Prostate gland (tissue), 2 donors: ENCODE measurements around the gene PGBD5.

Source experiments
- POLR2A ChIP-seq: fragments of 450-650 bp; IDR thresholded peaks from one replicate; pipeline ENCODE4 v1.6.1; 2016; ENCODE audit warnings: antibody characterized with exemption, mild to moderate bottlenecking
- TF ChIP-seq, protein P1 (sequence below), 4 experiments: fragments of 200-600 bp in 2 of 4; fragments of 450-650 bp in 2 of 4; sonication (generic) in 2 of 4; IDR thresholded peaks; 1 replicate in 3 of 4; 2 replicates in 1 of 4; pipeline ENCODE4 v1.5.1; 2016 to 2019; ENCODE audit warnings: antibody characterized with exemption in 4 of 4, mild to moderate bottlenecking in 2 of 4, moderate library complexity in 2 of 4

DNA sequence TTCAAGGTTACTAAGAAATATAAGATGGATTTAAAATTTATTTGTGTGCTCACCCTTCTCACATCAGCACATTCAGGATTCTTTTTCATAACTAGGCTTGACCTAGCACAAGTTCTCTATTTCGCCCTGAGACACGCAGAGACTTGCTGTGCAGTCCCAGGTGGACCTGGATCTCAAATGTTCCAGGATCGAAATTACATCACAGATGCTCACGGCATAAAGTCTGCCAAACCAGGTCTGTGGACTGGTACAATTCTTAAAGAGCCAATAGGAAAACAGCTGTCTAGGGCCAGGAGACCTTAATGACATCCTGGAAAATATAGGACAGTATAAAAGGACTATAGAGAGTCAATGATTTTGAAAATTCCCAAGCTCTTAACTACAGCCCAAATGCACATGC, 2.2 kb downstream of the PGBD5 start:
- TF ChIP-seq POLR2A, result no peak
- TF ChIP-seq, protein P1, sequence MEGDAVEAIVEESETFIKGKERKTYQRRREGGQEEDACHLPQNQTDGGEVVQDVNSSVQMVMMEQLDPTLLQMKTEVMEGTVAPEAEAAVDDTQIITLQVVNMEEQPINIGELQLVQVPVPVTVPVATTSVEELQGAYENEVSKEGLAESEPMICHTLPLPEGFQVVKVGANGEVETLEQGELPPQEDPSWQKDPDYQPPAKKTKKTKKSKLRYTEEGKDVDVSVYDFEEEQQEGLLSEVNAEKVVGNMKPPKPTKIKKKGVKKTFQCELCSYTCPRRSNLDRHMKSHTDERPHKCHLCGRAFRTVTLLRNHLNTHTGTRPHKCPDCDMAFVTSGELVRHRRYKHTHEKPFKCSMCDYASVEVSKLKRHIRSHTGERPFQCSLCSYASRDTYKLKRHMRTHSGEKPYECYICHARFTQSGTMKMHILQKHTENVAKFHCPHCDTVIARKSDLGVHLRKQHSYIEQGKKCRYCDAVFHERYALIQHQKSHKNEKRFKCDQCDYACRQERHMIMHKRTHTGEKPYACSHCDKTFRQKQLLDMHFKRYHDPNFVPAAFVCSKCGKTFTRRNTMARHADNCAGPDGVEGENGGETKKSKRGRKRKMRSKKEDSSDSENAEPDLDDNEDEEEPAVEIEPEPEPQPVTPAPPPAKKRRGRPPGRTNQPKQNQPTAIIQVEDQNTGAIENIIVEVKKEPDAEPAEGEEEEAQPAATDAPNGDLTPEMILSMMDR (IDR thresholded peaks at IDR 0.05), result no peak
